HepG2 (cell line): Measurements from ENCODE around the gene SND1. TPM values are rescaled to one million over a fixed set of nuclear protein-coding genes. Genes with fewer than 3 reads are reported as not detected.

Source experiments
- ATAC-seq: fragments of 200-7000 bp; cut with Tn5 transposase; 3 replicates; pipeline ENCODE4 v1.9.1; 2020; ENCODE audit warnings: mild to moderate bottlenecking, moderate library complexity
- BruUV-seq: library from RNA; stranded (reverse); fragments of 400-500 nt; replicated peaks from 2 replicates; lab custom pipeline; 2021; lab: Mats Ljungman, UMichigan
- CTCF ChIA-PET: fragments of 300-600 bp; formaldehyde crosslinking; extraction: SDS; loops from one replicate; lab custom pipeline; 2021; ENCODE audit warnings: low total read pairs, inconsistent platforms, low intra/inter-chr PET ratio; lab: Yijun Ruan, JAX
- POLR2A ChIA-PET: fragments of 350-600 bp; sonication (Branson Sonifier 250); formaldehyde crosslinking; loops from one replicate; lab custom pipeline; 2020; ENCODE audit warnings: antibody characterized with exemption, inconsistent platforms; lab: Yijun Ruan, JAX
- DNase-seq: peaks from one replicate; pipeline ENCODE4 v3.0.0-alpha.2; 2015; ENCODE audit warnings: low spot score
- FAIRE-seq: peaks from 3 replicates; lab custom pipeline; 2011; peaks lifted over from hg19 to GRCh38; lab: Jason Lieb, UNC
- H2AFZ ChIP-seq: one replicate; pipeline ENCODE4 v1.6.1; 2011; ENCODE audit warnings: low read length, inconsistent platforms
- H3K27ac ChIP-seq: fragments of 300-600 bp; 3 replicates; pipeline ENCODE4 v1.8.0; 2011; ENCODE audit warnings: mixed run types, mild to moderate bottlenecking, mixed read lengths, low read length, inconsistent platforms; ENCODE audit not compliant: insufficient read depth; ENCODE audit errors: extremely low read length
- H3K27me3 ChIP-seq, 2 experiments: fragments of 200-600 bp in 1 of 2; 2 replicates in 1 of 2; 3 replicates in 1 of 2; pipeline versions ENCODE4 v1.6.0 to v1.8.0; 2011; ENCODE audit warnings: low read length in 2 of 2, mild to moderate bottlenecking in 2 of 2, moderate library complexity in 2 of 2, inconsistent platforms in 1 of 2; ENCODE audit not compliant: insufficient read depth in 2 of 2, control insufficient read depth in 1 of 2
- H3K36me3 ChIP-seq, 2 experiments: fragments of 200-600 bp in 1 of 2; replicated peaks in 1 of 2; 2 replicates in 1 of 2; 3 replicates in 1 of 2; pipeline versions ENCODE4 v1.5.1 to v1.8.0; 2011; ENCODE audit warnings: low read length in 2 of 2, inconsistent platforms in 1 of 2; ENCODE audit not compliant: insufficient read depth in 2 of 2, control insufficient read depth in 1 of 2
- H3K4me1 ChIP-seq: 2 replicates; pipeline ENCODE4 v1.5.1; 2012; ENCODE audit warnings: low read length, inconsistent platforms; ENCODE audit not compliant: insufficient read depth
- H3K4me2 ChIP-seq: 2 replicates; pipeline ENCODE4 v1.6.0; 2011; ENCODE audit warnings: low read depth, low read length, inconsistent platforms
- H3K4me3 ChIP-seq, 3 experiments: fragments of 200-600 bp in 1 of 3; sonication (generic), shearing (Covaris generic) in 1 of 3; replicated peaks in 1 of 3; 2 replicates each; pipeline ENCODE4 v1.5.1; 2011 to 2016; ENCODE audit warnings: low read length in 3 of 3, inconsistent platforms in 2 of 3, low read depth in 2 of 3, mild to moderate bottlenecking in 2 of 3, control low read depth in 1 of 3, mixed read lengths in 1 of 3; ENCODE audit not compliant: insufficient read depth in 1 of 3
- H3K79me2 ChIP-seq: one replicate; pipeline ENCODE4 v1.6.1; 2011; ENCODE audit warnings: low read length, inconsistent platforms; ENCODE audit not compliant: insufficient read depth
- H3K9ac ChIP-seq: 2 replicates; pipeline ENCODE4 v1.6.0; 2011; ENCODE audit warnings: mild to moderate bottlenecking, low read depth, low read length, inconsistent platforms; ENCODE audit not compliant: insufficient read depth
- H3K9me3 ChIP-seq: 2 replicates; pipeline ENCODE4 v1.5.1; 2012; ENCODE audit warnings: mild to moderate bottlenecking, low read length
- H4K20me1 ChIP-seq: 2 replicates; pipeline ENCODE4 v1.6.0; 2011; ENCODE audit warnings: inconsistent platforms, mild to moderate bottlenecking, low read length, moderate library complexity; ENCODE audit not compliant: insufficient read depth
- HIC2 ChIP-seq: sonication (generic); formaldehyde crosslinking; IDR thresholded peaks from 2 replicates; pipeline ENCODE4 v1.9.0; 2022; ENCODE audit warnings: low read depth, missing genetic modification reagents
- KMT2B ChIP-seq: IDR thresholded peaks from 2 replicates; pipeline ENCODE4 v1.6.1; 2016; ENCODE audit warnings: missing genetic modification reagents, missing compliant biosample characterization
- SNRNP70 ChIP-seq: fragments of 200-400 bp; formaldehyde crosslinking; IDR thresholded peaks from 2 replicates; pipeline ENCODE4 v1.6.1; 2017; ENCODE audit warnings: mild to moderate bottlenecking, low read depth, low read length, moderate library complexity
- ZFP1 ChIP-seq: IDR thresholded peaks from 2 replicates; pipeline ENCODE4 v1.6.1; 2016
- ZNF577 ChIP-seq: sonication (generic); formaldehyde crosslinking; IDR thresholded peaks from 2 replicates; pipeline ENCODE4 v1.4.0; 2020; ENCODE audit warnings: mild to moderate bottlenecking, low read depth, missing genetic modification reagents, borderline replicate concordance
- ZNF672 ChIP-seq: sonication (generic); formaldehyde crosslinking; IDR thresholded peaks from 2 replicates; pipeline ENCODE4 v1.8.1; 2022; ENCODE audit warnings: missing genetic modification reagents
- ZNF678 ChIP-seq: sonication (generic); formaldehyde crosslinking; IDR thresholded peaks from 2 replicates; pipeline ENCODE4 v1.4.0; 2020; ENCODE audit warnings: mild to moderate bottlenecking, missing genetic modification reagents
- WGBS: methylation state at CpG from one replicate; pipeline ENCODE4 v1.1.6; 2017; ENCODE audit warnings: low lambda C conversion rate; 5-methylcytosine and 5-hydroxymethylcytosine counted together
- in situ Hi-C: cut with HindIII; loops from 2 replicates; pipeline ENCODE4 v1.10.0; 2017; ENCODE audit warnings: low pct_unique_long_range_greater_than_20kb; ENCODE audit not compliant: extremely low pct_ligation_motif_present
- intact Hi-C: fragments of 100-400 bp; cut with micrococcal nuclease; formaldehyde crosslinking; loops from one replicate; pipeline ENCODE4 v1.10.0; 2022; ENCODE audit not compliant: unreplicated experiment
- polyA plus RNA-seq, 8 experiments: library from polyadenylated mRNA; depleted of rRNA in 3 of 8; stranded (reverse) in 7 of 8; unstranded in 1 of 8; fragments of >200 nt; fragmentation: Illumina TruSeq in 4 of 8; extraction: Trizol in 4 of 8; gene quantifications; 2 replicates each; pipeline versions ENCODE4 v1.2.1 to v1.2.3, GENCODE V29; 2011 to 2016; ENCODE audit warnings: low read depth in 4 of 8, missing spikeins in 1 of 8, mixed read lengths in 1 of 8; ENCODE audit not compliant: insufficient read depth in 1 of 8
- total RNA-seq, 5 experiments: library from RNA; depleted of rRNA; stranded (reverse); fragments of >200 nt; fragmentation: Illumina TruSeq; extraction: Trizol; gene quantifications; 2 replicates each; pipeline ENCODE4 v1.2.3, GENCODE V29; 2016; ENCODE audit warnings: low read depth in 1 of 5
- TF ChIP-seq, protein P1 (sequence below): sonication (generic); formaldehyde crosslinking; IDR thresholded peaks from 2 replicates; pipeline ENCODE4 v1.4.0; 2020; ENCODE audit warnings: mild to moderate bottlenecking, missing genetic modification reagents

The SND1 gene
- total and polyA plus RNA-seq, 2 of the 13 experiments (the other 11 are each of a cell fraction or from before 2014, with no cell fraction given), result 110 to 182 TPM

- no peaks in the 10 kb centered on the region for H3K9me3 ChIP-seq
- in situ Hi-C loops, result no loop called here
- no peak for DNase-seq
- no peak overlapping the region for H3K4me3 ChIP-seq
- no peaks in the 10 kb centered on the region for H3K4me1 ChIP-seq
- no peak overlapping the region for H2AFZ ChIP-seq
- H3K27ac ChIP-seq, result no peak overlapping the region
- H3K27me3 ChIP-seq, result no peaks in the 10 kb centered on the region
- no TSS peak for BruUV-seq
- no peak overlapping the region for H3K9ac ChIP-seq
- ChIA-PET CTCF (no interaction called here), POLR2A (no interaction called here)
- H3K36me3 ChIP-seq, result peaks cover 3 to 34% of the 10 kb centered on the region in 2 experiments
- H3K79me2 ChIP-seq, result no peaks in the 10 kb centered on the region
- TF ChIP-seq, protein P1, sequence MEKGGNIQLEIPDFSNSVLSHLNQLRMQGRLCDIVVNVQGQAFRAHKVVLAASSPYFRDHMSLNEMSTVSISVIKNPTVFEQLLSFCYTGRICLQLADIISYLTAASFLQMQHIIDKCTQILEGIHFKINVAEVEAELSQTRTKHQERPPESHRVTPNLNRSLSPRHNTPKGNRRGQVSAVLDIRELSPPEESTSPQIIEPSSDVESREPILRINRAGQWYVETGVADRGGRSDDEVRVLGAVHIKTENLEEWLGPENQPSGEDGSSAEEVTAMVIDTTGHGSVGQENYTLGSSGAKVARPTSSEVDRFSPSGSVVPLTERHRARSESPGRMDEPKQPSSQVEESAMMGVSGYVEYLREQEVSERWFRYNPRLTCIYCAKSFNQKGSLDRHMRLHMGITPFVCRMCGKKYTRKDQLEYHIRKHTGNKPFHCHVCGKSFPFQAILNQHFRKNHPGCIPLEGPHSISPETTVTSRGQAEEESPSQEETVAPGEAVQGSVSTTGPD (CRISPR knock-in tag), result no peak
- TF ChIP-seq ZFP1 (no peak), ZNF577 (CRISPR knock-in tag) (no peak), KMT2B (CRISPR knock-in tag) (no peak), SNRNP70 (no peak), ZNF678 (CRISPR knock-in tag) (no peak), ZNF672 (CRISPR knock-in tag) (no peak), HIC2 (no peak)
- WGBS, result 98% methylated on average over 6 of the region's 6 CpGs
- no peak for ATAC-seq
- no peak overlapping the region for H3K4me2 ChIP-seq
- intact Hi-C loops, result no loop called here
- H4K20me1 ChIP-seq, result peaks cover 3% of the 10 kb centered on the region; the same call in 1 of the 2 replicates
- FAIRE-seq, result no peak
Observed at GRCh38 chr7:127870231-127870907, 218.4 kb downstream of the SND1 start.
